Measurements from ENCODE around the gene CCNC.
A peak's percentile ranks its signal among the peaks of the same experiment; 100 is the strongest.

CCNC gene

DNA sequence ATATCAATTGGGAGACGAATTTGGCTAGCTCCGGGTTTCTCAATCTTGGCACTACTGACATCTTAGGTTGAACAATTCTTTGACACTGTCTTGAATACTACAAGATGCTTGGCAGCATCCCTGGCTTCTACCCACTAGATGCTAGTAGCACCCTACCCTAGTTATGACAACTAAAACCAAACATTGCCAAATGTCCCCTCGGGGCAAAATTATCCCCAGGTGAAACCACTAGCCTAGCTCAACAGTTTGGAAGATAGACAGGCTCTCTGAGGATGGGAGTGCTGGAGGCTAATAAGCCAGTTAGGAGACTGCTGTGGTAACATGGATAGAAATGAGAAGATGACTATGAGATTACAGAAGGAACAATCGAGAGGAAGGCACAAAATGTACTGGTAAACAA lies 20.9 kb downstream of the CCNC start:
- Histone ChIP-seq H3K36me3 (replicated peaks) (peaks cover 56% of the 10 kb centered on the region), H3K4me3 (no peak overlapping the region), H3K9me3 (no peaks in the 10 kb centered on the region), H3K4me1 (no peaks in the 10 kb centered on the region), H3K27me3 (ENCODE audit: low read depth) (no peaks in the 10 kb centered on the region)
- in situ Hi-C loops (cut with MboI; ENCODE audit: low sequenced_read_pairs), result no loop called here
- no peak for DNase-seq (ENCODE audit: low spot score in 2 of 2)

DNA sequence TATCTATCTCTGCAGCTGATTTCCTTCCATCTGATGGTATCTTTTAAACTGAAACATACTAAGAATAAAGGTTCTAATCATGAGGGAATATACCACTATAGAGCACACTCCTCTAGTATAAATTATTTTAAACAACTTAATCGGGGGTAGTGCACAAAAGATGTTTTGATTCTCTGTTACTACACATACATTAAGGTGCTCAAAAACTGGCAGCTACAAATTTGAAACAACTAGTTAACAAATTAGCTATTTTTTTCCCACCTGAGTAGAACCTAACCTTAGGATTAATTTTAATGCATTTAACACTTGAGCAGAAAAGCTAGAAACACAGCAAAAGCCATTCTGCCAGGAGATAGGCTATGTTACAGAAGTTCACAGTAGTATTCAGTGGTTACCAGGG lies 23.0 kb downstream of the CCNC start:
- Histone ChIP-seq H3K9me3 (no peaks in the 10 kb centered on the region), H3K4me1 (no peaks in the 10 kb centered on the region), H3K4me3 (no peak overlapping the region), H3K36me3 (replicated peaks) (peaks cover 57% of the 10 kb centered on the region), H3K27me3 (ENCODE audit: low read depth) (no peaks in the 10 kb centered on the region)
- in situ Hi-C loops (cut with MboI; ENCODE audit: low sequenced_read_pairs), result no loop called here
- no peak for DNase-seq (ENCODE audit: low spot score in 2 of 2)

DNA sequence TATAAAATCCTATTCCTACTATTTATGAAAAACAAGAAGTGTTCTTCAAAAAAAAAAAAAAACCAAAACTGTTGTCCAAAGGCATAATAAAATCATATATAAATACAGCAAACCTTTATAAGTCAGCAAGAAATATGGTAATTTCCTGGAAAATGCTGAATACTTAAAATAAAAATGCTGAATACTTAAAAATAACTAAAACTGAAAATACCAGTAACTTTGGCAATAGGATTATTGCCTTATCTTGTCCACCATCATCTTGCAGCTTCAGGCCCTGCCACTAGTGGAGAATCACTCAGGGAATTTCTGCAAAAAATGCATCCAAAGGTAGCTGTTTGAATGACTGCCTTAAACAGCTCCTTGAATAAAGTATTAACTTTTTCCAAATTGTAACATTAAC lies 24.5 kb downstream of the CCNC start:
- no peaks in the 10 kb centered on the region for H3K27me3 ChIP-seq (ENCODE audit: low read depth)
- H3K4me3 ChIP-seq, result no peak overlapping the region
- no peaks in the 10 kb centered on the region for H3K4me1 ChIP-seq
- no peak for DNase-seq (ENCODE audit: low spot score in 2 of 2)
- in situ Hi-C loops (cut with MboI; ENCODE audit: low sequenced_read_pairs), result no loop called here
- no peaks in the 10 kb centered on the region for H3K9me3 ChIP-seq
- peaks cover 46% of the 10 kb centered on the region for H3K36me3 ChIP-seq (replicated peaks)

DNA sequence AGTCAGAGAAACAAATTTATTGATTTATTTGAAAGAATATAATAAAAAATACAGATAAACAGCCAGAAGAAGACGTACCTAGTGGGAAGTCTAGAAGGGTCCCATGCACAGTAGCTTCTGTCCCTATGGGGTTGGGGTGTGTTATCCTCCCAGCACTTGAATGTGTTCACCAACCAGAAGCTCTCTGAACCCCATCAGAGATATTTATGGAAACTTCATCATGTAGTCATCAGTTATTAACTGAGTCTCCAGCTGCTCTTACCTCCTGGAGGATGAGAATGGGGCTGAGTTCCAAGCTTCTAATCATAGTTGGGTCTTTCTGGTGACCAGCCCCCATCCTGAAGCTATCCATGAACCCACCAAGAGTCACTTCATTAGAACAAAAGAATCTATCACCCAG lies 37.8 kb downstream of the CCNC start:
- Histone ChIP-seq H3K27me3 (ENCODE audit: low read depth) (no peaks in the 10 kb centered on the region), H3K4me3 (no peak overlapping the region), H3K36me3 (replicated peaks) (peaks cover 19% of the 10 kb centered on the region), H3K9me3 (no peaks in the 10 kb centered on the region), H3K4me1 (no peaks in the 10 kb centered on the region)
- in situ Hi-C loops (cut with MboI; ENCODE audit: low sequenced_read_pairs), result no loop called here
- no peak for DNase-seq (ENCODE audit: low spot score in 2 of 2)

DNA sequence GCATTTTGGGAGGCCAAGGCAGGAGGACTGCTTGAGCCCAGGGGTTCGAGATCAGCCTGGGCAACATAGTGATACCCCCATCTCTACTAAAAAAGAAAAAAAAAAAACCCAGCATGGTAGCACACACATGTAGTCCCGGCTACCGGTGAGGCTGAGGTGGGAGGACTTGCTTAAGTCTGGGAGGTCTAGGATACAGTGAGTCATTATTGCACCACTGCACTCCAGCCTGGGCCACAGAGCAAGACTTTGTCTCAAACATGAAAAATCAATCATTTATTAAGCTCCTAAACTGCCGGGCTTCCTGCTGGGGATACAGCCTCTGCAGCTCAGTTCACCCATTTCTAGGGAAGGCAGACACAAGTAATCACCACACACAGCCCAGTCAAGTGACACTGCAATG lies 45.9 kb downstream of the CCNC start:
- no peaks in the 10 kb centered on the region for H3K4me1 ChIP-seq
- no peak overlapping the region for H3K4me3 ChIP-seq
- in situ Hi-C loops (cut with MboI; ENCODE audit: low sequenced_read_pairs), result no loop called here
- no peaks in the 10 kb centered on the region for H3K27me3 ChIP-seq (ENCODE audit: low read depth)
- DNase-seq (ENCODE audit: low spot score in 2 of 2), result no peak
- no peaks in the 10 kb centered on the region for H3K9me3 ChIP-seq
- no peaks in the 10 kb centered on the region for H3K36me3 ChIP-seq (replicated peaks)

DNA sequence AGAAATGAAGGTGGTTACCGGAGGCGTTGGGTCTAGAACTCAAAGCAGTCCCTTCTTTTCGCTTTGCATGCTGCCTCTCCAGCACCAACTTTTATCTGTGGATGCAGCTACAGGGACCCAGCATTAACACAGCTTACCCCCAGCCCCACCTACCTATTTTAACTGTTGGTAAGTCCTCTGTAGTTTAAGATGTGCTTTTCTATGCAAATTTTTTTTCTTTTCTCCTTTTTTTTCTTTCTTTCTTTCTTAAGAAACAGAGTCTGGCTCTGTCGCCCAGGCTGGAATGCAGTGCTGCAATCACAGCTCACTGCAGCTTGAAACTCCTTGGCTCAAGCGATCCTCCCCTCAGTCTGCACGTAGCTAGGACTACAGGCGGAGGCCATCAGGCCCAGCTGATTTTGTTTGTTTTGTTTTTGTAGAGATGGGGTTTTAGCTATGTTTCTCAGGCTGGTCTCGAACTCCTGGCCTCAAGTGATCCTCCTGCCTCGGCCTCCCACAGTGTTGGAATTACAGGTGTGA lies 46.8 kb downstream of the CCNC start:
- peak; percentile 51 to 55 for DNase-seq (ENCODE audit: low spot score in 2 of 2)
- no peaks in the 10 kb centered on the region for H3K4me1 ChIP-seq
- no peaks in the 10 kb centered on the region for H3K36me3 ChIP-seq (replicated peaks)
- H3K27me3 ChIP-seq (ENCODE audit: low read depth), result no peaks in the 10 kb centered on the region
- in situ Hi-C loops (cut with MboI; ENCODE audit: low sequenced_read_pairs), result no loop called here
- H3K4me3 ChIP-seq, result peak overlapping the region; percentile 70
- no peaks in the 10 kb centered on the region for H3K9me3 ChIP-seq

DNA sequence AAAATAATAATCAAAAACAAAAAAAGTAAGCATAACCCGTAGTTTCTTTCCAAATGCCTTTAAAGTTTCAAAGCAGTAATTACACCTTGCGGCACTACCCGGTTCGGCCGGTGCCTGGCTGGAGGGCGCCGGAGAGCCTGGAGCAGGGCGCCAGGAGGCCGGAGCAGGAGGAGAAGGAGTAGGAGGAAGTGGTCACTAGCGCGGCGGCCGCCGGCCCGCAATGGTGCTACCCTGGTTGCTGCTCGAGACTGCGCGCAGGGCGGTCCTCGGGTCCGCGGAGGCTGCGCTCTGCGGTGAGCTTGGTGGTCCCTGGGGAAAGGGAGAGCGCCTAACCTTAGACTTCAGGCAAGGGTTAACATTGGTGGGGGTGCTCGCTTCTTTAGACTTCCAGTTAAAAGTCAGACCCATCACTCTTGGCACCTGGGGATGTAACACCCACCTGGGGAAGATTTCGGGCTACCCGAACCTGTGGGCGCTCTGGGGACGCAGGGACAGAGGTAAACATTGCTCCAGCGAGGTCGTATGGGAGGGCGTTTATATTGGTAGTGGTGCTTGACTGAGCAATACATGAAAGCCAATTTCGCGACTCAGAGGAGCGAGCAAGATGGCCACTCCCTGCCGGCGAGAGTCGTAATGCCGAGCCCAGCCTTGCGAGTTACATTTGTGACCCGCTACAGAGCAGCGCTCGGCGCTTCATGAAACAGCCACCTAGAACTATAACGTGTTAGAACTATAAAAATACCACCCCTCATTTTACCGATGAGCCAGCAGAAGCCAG lies 47.4 kb downstream of the CCNC start:
- Histone ChIP-seq H3K9me3 (no peaks in the 10 kb centered on the region), H3K27me3 (ENCODE audit: low read depth) (no peaks in the 10 kb centered on the region), H3K36me3 (replicated peaks) (no peaks in the 10 kb centered on the region), H3K4me3 (peak overlapping the region; percentile 70), H3K4me1 (peaks cover 4% of the 10 kb centered on the region)
- in situ Hi-C loops (cut with MboI; ENCODE audit: low sequenced_read_pairs), result no loop called here
- peak; percentile 84 to 87 for DNase-seq (ENCODE audit: low spot score in 2 of 2)

DNA sequence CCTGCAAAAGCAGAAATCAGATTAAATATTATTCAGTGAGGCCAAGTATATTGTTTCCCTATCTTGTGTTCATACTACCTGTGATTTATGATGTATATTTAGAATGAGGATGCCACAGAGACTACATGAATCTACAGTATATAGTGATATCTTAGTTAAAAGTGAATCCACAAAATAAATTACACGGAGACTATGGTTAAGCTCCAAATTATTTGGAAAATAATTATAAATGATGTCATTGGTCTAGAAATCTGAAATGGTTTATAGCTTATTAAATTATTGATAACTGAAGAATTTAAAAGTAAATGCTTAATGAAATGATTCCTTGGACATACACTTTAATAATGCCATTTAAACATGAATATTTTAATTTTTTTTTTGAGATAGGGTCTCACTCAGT lies 49.0 kb downstream of the CCNC start:
- no peaks in the 10 kb centered on the region for H3K9me3 ChIP-seq
- no peaks in the 10 kb centered on the region for H3K27me3 ChIP-seq (ENCODE audit: low read depth)
- in situ Hi-C loops (cut with MboI; ENCODE audit: low sequenced_read_pairs), result no loop called here
- DNase-seq (ENCODE audit: low spot score in 2 of 2), result no peak
- H3K4me3 ChIP-seq, result no peak overlapping the region
- H3K4me1 ChIP-seq, result peaks cover 5% of the 10 kb centered on the region
- H3K36me3 ChIP-seq (replicated peaks), result no peaks in the 10 kb centered on the region

DNA sequence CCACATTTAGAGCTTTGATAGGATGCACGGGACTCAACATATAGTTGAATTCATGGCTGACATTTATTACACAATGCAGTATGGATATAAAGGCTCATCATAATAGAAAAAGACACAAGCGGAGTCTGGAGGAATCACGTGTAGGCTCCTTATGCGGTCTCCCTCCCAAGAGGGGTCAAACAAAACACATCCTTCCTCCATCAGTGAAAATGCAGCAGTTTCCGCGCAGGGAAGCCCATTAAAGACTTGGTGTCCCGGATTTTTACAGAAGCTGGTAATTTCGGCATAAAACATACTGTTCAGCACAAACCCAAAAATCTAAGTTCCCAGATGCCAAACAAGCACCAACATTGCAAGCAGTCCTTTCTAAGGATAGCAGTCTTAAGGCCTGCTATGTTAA lies 54.4 kb downstream of the CCNC start:
- in situ Hi-C loops (cut with MboI; ENCODE audit: low sequenced_read_pairs), result no loop called here
- H3K9me3 ChIP-seq, result no peaks in the 10 kb centered on the region
- no peaks in the 10 kb centered on the region for H3K27me3 ChIP-seq (ENCODE audit: low read depth)
- DNase-seq (ENCODE audit: low spot score in 2 of 2), result peak; percentile 31 to 44
- peaks cover 13% of the 10 kb centered on the region for H3K4me1 ChIP-seq
- peak overlapping the region; percentile 86 for H3K4me3 ChIP-seq
- H3K36me3 ChIP-seq (replicated peaks), result 0 out of 2 replicates have a peak, but pooled peaks cover 1% of the 10 kb centered on the region

DNA sequence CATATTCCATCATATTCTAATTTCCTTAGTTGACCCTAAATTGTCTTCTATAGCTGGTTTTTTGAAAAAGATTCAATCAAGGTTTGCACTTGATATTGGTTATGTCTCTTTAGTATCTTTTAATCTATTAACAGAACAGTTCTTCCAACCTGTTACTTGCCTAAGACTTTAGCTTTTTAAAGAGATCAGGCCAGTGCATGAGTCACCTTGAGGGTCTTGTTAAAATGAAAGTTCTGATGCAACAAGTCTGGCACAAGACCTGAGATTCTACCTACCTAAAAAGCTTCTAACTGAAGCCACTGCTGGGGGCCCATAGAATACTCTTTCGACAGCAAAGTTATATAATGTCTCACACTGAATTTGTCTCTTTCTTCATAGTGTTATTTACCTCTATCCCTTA lies 56.4 kb downstream of the CCNC start:
- Histone ChIP-seq H3K27me3 (ENCODE audit: low read depth) (no peaks in the 10 kb centered on the region), H3K9me3 (no peaks in the 10 kb centered on the region), H3K4me1 (peaks cover 13% of the 10 kb centered on the region), H3K4me3 (no peak overlapping the region), H3K36me3 (replicated peaks) (peaks cover 4% of the 10 kb centered on the region; the same call in 1 of the 2 replicates)
- in situ Hi-C loops (cut with MboI; ENCODE audit: low sequenced_read_pairs), result no loop called here
- no peak for DNase-seq (ENCODE audit: low spot score in 2 of 2)

DNA sequence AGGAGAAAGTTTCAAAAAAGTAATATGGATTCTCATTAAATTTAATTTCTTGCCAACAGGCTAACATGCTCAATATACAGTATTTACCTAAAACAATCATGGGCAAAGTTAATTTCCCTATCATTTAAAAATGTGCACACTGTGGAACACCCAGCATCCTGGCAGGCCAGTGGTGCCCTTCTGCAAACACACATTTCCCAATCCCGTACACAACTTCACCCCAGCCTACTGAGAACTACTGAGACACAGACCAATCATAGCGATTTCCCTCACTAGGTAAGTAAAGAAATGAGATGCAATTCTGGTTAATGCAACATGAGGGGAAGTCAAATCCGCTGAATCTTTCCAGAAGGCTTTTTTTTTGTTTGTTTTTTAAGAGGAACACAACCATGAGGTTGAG lies 60.8 kb downstream of the CCNC start:
- Histone ChIP-seq H3K4me1 (no peaks in the 10 kb centered on the region; the same call in 1 of the 2 replicates), H3K27me3 (ENCODE audit: low read depth) (no peaks in the 10 kb centered on the region), H3K4me3 (no peak overlapping the region), H3K9me3 (no peaks in the 10 kb centered on the region), H3K36me3 (replicated peaks) (peaks cover 24% of the 10 kb centered on the region)
- DNase-seq (ENCODE audit: low spot score in 2 of 2), result no peak
- in situ Hi-C loops (cut with MboI; ENCODE audit: low sequenced_read_pairs), result no loop called here

DNA sequence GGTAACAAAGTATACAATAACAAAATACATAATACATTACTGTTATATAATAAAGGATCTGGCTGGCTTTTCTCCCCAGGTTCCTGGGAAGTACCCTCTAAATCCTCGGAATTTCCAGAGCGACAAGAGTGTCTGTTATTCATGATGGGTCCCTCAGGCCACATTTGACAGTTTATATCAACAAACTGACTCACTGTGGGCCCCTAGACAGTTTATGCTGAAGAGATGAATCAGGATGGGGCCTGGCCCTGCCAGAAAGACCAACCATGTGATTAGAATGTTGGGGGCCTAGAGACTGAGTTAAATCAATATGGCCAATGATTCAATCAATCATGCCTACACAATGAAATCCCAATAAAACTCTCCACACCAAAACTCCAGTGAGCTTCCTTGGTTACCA lies 66.7 kb downstream of the CCNC start:
- Histone ChIP-seq H3K36me3 (replicated peaks) (peaks cover 40% of the 10 kb centered on the region), H3K4me1 (no peaks in the 10 kb centered on the region), H3K27me3 (ENCODE audit: low read depth) (no peaks in the 10 kb centered on the region), H3K9me3 (no peaks in the 10 kb centered on the region), H3K4me3 (no peak overlapping the region)
- in situ Hi-C loops (cut with MboI; ENCODE audit: low sequenced_read_pairs), result no loop called here
- DNase-seq (ENCODE audit: low spot score in 2 of 2), result no peak

DNA sequence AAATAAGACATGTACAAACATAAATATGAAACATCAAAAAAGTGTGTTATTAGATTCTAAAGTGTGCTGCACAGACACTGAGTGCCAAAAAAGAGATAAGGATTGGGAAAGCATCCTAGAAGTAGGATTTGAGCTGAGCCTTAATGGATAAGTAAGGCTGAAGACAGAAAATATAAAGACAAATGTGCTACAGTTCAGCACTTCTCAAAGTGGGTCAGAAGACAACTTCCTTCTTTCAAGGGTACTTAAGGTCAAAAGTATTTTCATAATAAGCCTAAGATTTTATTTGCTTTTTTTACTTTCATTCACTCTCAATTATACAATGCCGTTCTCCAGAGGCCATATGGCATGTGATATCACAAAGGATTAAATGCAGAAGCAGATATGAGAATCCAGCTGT lies 70.0 kb downstream of the CCNC start:
- Histone ChIP-seq H3K4me1 (no peaks in the 10 kb centered on the region), H3K4me3 (no peak overlapping the region), H3K36me3 (replicated peaks) (peaks cover 39% of the 10 kb centered on the region), H3K9me3 (no peaks in the 10 kb centered on the region), H3K27me3 (ENCODE audit: low read depth) (no peaks in the 10 kb centered on the region)
- in situ Hi-C loops (cut with MboI; ENCODE audit: low sequenced_read_pairs), result no loop called here
- no peak for DNase-seq (ENCODE audit: low spot score in 2 of 2)

DNA sequence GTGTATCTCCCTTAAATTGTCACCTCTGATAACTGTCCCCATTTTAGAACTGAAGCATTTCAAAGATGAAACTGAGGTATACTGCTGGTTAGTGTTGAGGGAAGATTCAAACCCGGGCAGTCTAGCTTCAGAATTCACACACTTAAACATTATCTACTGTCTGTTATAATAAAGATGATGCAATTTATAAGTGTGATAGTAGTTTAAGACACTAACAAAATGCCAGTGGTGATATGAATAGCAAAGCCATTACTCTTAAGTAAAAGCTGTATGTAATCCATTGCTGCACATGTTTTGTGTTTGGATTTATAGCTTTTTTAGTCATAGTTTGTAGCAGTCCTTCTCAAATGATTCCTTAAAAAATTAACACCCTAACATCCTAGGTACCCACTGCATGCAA lies 73.0 kb downstream of the CCNC start:
- in situ Hi-C loops (cut with MboI; ENCODE audit: low sequenced_read_pairs), result no loop called here
- Histone ChIP-seq H3K27me3 (ENCODE audit: low read depth) (no peaks in the 10 kb centered on the region), H3K4me3 (no peak overlapping the region), H3K36me3 (replicated peaks) (peaks cover 24% of the 10 kb centered on the region), H3K4me1 (no peaks in the 10 kb centered on the region), H3K9me3 (no peaks in the 10 kb centered on the region)
- no peak for DNase-seq (ENCODE audit: low spot score in 2 of 2)

All from HAP-1 (cell line).